Measurements from ENCODE around the gene ABI3. TPM values are rescaled to one million over a fixed set of nuclear protein-coding genes. Genes with fewer than 3 reads are reported as not detected.

ABI3 gene
- total and polyA plus RNA-seq, 9 of the 15 experiments (the other 6 are each of a cell fraction or from before 2014, with no cell fraction given), result not detected

DNA sequence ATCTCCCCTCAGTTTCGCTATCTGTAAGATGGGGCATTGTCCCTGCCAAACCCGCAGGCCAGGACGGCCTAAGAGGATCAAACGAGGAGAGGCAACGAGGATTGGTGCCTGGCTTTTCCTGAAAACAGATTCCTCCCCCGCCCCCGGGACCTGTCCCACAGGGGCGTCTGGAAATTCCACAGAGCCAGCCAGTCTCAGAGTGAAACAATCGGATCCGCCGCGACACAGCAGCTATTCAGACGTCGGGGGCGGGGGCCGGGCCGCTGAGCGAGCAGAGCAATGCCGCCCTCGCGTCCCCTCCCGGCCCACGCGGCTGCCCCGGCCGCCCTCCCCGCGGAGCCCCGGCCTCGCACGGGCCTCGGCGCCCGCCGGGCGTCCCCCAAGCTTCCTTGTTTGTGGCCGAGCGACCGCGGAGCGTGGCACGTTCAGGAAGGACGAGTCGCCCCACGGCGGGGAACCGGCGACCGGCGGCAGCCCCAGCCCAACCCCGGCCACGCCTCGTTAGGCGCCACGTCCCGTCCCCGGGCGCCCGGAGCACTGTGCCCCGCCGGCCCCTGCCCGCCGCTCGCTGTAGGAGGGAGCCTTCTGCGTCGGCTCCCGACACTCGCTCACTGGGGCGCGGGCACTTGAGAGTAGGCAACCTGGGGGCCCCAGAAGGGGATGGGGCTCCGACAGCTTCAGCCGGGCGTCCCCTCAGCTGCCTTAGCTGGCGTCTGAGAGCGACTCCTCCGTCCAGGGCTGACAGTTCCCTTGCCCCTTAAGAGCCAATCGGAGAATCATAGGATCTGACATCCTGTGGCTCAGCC, 49.7 kb downstream of the ABI3 start (continued):
- no peak for TF ChIP-seq MEF2A (IDR thresholded peaks at IDR 0.05; ENCODE audit: control insufficient read depth, low read depth, low read length)
- no peak for TF ChIP-seq BMI1 (IDR thresholded peaks at IDR 0.05; ENCODE audit: low read length)
- no peak for TF ChIP-seq RFX7 (CRISPR knock-in tag; IDR thresholded peaks at IDR 0.05)
- TF ChIP-seq IRF9 (tag; IDR thresholded peaks at IDR 0.05), result no peak
- no peak for TF ChIP-seq CHD7 (IDR thresholded peaks at IDR 0.05; ENCODE audit: low read depth, low read length)
- TF ChIP-seq, protein P1, sequence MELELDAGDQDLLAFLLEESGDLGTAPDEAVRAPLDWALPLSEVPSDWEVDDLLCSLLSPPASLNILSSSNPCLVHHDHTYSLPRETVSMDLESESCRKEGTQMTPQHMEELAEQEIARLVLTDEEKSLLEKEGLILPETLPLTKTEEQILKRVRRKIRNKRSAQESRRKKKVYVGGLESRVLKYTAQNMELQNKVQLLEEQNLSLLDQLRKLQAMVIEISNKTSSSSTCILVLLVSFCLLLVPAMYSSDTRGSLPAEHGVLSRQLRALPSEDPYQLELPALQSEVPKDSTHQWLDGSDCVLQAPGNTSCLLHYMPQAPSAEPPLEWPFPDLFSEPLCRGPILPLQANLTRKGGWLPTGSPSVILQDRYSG (tag; conservative IDR thresholded peaks at IDR 0.05; ENCODE audit: low read depth), result no peak

All from K562 (cell line).